Thyroid gland (tissue), 4 donors: ENCODE results near the gene TEX38. TPM values are rescaled to one million over a fixed set of nuclear protein-coding genes. Genes with fewer than 3 reads are reported as not detected.

ENCODE experiments used
- DNase-seq, 2 donors: peaks; one replicate each; pipeline ENCODE4 v3.0.0-alpha.2; 2019
- H3K27ac ChIP-seq, 3 donors: fragments of 200-600 bp; sonication (generic); 1 replicate in 2 of 3; 2 replicates in 1 of 3; pipeline ENCODE4 v1.5.1; 2016 to 2019; ENCODE audit warnings: mild to moderate bottlenecking in 1 of 3, moderate library complexity in 1 of 3
- H3K27me3 ChIP-seq: fragments of 200-600 bp; sonication (generic); one replicate; pipeline ENCODE4 v1.5.1; 2019
- H3K36me3 ChIP-seq, 2 donors: fragments of 200-600 bp; sonication (generic); one replicate each; pipeline ENCODE4 v1.5.1; 2016 to 2019
- H3K4me1 ChIP-seq, 2 donors: fragments of 200-600 bp; sonication (generic); one replicate each; pipeline ENCODE4 v1.5.1; 2017 to 2019
- H3K4me3 ChIP-seq, 3 donors: fragments of 200-600 bp; sonication (generic); replicated peaks in 1 of 3; 1 replicate in 2 of 3; 2 replicates in 1 of 3; pipeline ENCODE4 v1.5.1; 2016; ENCODE audit warnings: mild to moderate bottlenecking in 1 of 3
- H3K9me3 ChIP-seq: fragments of 200-600 bp; sonication (generic); one replicate; pipeline ENCODE4 v1.5.1; 2017
- POLR2A ChIP-seq, 2 donors: fragments of 450-650 bp; IDR thresholded peaks; one replicate each; pipeline ENCODE4 v1.6.1; 2017; ENCODE audit warnings: antibody characterized with exemption in 2 of 2, mild to moderate bottlenecking in 2 of 2, moderate library complexity in 1 of 2
- WGBS, 2 donors: methylation state at CpG; one replicate each; pipeline ENCODE4 v1.1.5; 2017; 5-methylcytosine and 5-hydroxymethylcytosine counted together
- intact Hi-C: fragments of 100-400 bp; cut with DNase I; formaldehyde crosslinking; loops from one replicate; pipeline ENCODE4 v1.15.1; 2023
- total RNA-seq, 4 donors: library from RNA; depleted of rRNA; stranded (reverse); fragments of >200 nt; gene quantifications; one replicate each; pipeline ENCODE4 v1.2.3, GENCODE V29; 2016
- TF ChIP-seq, protein P1 (sequence below), 6 experiments: fragments of 200-600 bp in 3 of 6; fragments of 450-650 bp in 3 of 6; sonication (generic) in 3 of 6; IDR thresholded peaks; one replicate each; pipeline ENCODE4 v1.5.1; 2016 to 2019; ENCODE audit warnings: antibody characterized with exemption in 6 of 6, mild to moderate bottlenecking in 2 of 6, inconsistent platforms in 1 of 6, moderate library complexity in 1 of 6

TEX38 gene
- total RNA-seq, 4 donors from 2014 or later = 2.1 TPM; not detected in 3

DNA sequence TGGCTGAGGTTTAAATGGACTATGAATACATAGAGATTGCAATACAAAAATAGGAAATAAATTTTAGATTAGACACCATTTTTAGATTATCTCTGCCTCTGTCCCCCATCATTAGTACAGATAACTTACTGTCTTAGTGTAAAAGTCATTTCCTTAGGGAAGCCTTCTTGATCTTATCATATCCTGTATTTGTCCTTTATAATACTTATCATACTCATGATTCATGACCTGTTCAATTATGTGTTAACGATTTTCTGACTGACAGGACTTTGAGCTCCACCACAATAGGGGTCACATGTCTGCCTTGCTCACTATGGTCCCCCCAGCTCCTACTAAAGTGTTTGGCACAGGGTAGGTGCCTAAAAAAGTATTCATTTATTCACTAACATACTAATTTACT, 14.6 kb downstream of the TEX38 start:
- TF ChIP-seq, protein P1, sequence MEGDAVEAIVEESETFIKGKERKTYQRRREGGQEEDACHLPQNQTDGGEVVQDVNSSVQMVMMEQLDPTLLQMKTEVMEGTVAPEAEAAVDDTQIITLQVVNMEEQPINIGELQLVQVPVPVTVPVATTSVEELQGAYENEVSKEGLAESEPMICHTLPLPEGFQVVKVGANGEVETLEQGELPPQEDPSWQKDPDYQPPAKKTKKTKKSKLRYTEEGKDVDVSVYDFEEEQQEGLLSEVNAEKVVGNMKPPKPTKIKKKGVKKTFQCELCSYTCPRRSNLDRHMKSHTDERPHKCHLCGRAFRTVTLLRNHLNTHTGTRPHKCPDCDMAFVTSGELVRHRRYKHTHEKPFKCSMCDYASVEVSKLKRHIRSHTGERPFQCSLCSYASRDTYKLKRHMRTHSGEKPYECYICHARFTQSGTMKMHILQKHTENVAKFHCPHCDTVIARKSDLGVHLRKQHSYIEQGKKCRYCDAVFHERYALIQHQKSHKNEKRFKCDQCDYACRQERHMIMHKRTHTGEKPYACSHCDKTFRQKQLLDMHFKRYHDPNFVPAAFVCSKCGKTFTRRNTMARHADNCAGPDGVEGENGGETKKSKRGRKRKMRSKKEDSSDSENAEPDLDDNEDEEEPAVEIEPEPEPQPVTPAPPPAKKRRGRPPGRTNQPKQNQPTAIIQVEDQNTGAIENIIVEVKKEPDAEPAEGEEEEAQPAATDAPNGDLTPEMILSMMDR (IDR thresholded peaks at IDR 0.05) = no peak
- no peak for TF ChIP-seq POLR2A (IDR thresholded peaks at IDR 0.05)
- H3K9me3 ChIP-seq = no peaks in the 10 kb centered on the region
- intact Hi-C loops = no loop called here
- 63 to 65% methylated on average over 1 of the region's 1 CpG for WGBS, 2 donors
- H3K36me3 ChIP-seq = peaks cover 43 to 50% of the 10 kb centered on the region in 2 donors
- no peaks in the 10 kb centered on the region for H3K27me3 ChIP-seq
- DNase-seq = no peak
- H3K4me3 ChIP-seq = no peak overlapping the region
- no peak overlapping the region for H3K27ac ChIP-seq
- H3K4me1 ChIP-seq = peaks cover 0 to 10% of the 10 kb centered on the region in 2 donors

DNA sequence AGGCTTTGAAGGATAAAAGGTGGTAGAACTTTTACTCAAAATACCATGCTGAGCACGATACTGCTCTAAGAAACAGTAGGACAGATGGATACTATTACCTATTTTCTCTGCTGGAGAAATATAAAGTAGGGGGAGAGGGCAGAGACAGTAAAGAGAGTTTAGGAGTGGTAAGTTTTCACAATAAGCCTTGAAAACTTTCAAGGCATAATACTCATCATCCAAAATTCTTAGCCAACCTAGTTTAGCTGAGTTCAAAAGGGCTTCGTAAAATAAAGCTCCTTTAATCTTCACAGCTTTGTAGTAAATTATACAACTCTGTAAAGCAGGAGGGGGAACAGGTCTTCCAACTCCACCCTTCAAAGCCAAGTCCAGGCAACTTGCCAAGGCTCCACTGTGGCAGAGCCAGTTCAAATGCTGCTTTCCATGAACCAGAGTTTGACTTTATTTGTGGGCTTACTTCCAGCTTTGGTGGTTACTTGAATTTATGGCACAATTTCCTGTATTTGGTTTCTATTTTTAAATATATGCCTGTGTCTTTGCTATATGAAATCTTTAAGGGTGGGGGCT, 15.5 kb downstream of the TEX38 start:
- DNase-seq = peak; percentile 89 to 93
- intact Hi-C loops = no loop called here

DNA sequence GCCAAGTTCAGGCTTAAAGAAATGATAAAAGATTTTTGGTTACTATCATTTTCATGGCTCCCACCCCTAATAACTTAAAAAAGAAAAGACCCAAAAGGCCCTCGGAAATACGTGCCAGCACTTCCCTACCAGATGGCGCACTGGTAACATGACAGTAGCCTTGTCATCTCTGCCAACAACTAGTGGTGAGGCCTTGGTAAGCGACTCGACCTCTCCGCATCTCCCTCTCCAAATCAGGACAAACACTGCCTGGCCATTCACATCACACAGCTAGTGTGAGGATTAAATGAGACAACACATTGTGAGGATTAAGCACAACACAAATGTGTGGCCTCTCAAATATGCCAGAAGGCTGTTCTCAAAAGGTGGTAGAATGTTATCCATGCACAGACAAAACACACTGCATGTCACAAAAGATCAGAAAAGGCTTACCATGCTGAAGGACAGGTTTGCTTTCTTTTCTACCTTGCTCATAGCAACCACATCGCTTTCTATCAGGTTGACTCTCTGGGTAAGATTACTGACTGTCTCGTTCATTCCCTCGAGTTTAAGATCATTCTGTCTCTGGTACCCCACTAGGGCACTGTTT, 16.4 kb downstream of the TEX38 start:
- H3K27me3 ChIP-seq = no peaks in the 10 kb centered on the region
- no peak for DNase-seq
- H3K4me3 ChIP-seq = no peak overlapping the region
- TF ChIP-seq, protein P1 (IDR thresholded peaks at IDR 0.05) = no peak
- TF ChIP-seq POLR2A (IDR thresholded peaks at IDR 0.05) = no peak
- intact Hi-C loops = no loop called here
- no peak overlapping the region for H3K27ac ChIP-seq
- peaks cover under 1 to 10% of the 10 kb centered on the region in 2 donors for H3K4me1 ChIP-seq
- no peaks in the 10 kb centered on the region for H3K9me3 ChIP-seq
- peaks cover 35 to 43% of the 10 kb centered on the region in 2 donors for H3K36me3 ChIP-seq
- 79 to 82% methylated on average over 9 of the region's 9 CpGs for WGBS, 2 donors

More for the DNA sequence above, 15.5 kb downstream of the TEX38 start:
- Histone ChIP-seq H3K4me1 (peaks cover 0 to 10% of the 10 kb centered on the region in 2 donors), H3K27ac (no peak overlapping the region), H3K27me3 (no peaks in the 10 kb centered on the region), H3K36me3 (peaks cover 43 to 47% of the 10 kb centered on the region in 2 donors), H3K9me3 (no peaks in the 10 kb centered on the region), H3K4me3 (no peak overlapping the region)
- TF ChIP-seq, protein P1 (IDR thresholded peaks at IDR 0.05) = no peak
- TF ChIP-seq POLR2A (IDR thresholded peaks at IDR 0.05) = no peak
- 47 to 59% methylated on average over 2 of the region's 2 CpGs for WGBS, 2 donors

DNA sequence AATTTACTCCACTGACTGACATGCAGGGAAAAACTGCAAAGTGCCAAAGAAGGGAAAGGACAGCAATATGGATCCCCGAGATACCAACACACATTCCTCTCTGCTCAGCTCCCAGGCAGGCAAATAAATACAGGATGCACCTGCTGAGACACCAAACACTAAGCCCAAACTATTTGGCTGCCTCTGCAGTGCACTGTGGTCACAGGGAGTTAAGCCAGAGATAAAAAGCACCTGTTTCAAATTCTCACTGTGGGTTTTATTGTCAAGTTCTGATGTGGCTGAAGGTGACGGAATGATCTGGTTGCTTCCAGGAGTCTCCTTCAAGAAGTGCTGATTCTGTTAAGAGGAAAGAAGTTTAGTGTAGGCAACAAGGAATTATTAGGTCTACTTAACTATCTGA, 17.7 kb downstream of the TEX38 start:
- no peak for TF ChIP-seq POLR2A (IDR thresholded peaks at IDR 0.05)
- TF ChIP-seq, protein P1 (IDR thresholded peaks at IDR 0.05) = no peak
- DNase-seq = peak in 1 of 2 donors; percentile 9
- Histone ChIP-seq H3K27ac (no peak overlapping the region), H3K36me3 (peaks cover 28 to 30% of the 10 kb centered on the region in 2 donors), H3K9me3 (no peaks in the 10 kb centered on the region), H3K4me3 (no peak overlapping the region), H3K4me1 (peaks cover 7 to 10% of the 10 kb centered on the region in 2 donors), H3K27me3 (no peaks in the 10 kb centered on the region)
- 79 to 81% methylated on average over 2 of the region's 2 CpGs for WGBS, 2 donors
- intact Hi-C loops = no loop called here

DNA sequence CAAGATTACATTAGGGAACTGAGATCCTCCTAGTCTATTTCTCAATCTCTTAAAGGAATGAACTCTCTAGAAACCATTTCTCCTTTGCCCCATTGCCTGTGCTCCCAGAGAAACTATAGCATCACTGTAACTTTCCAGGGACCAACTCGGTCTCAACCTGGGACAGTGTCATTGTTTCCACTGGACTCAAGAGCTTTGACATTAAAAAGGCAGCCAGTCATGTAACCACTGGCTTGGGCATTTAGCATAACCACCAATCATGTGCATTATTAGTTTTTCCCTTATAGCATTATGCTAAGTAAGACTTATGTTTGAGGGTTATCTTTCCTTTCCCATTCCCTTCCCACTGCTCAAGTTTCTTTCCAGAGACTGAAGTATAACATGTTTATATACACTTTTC, 18.2 kb downstream of the TEX38 start:
- TF ChIP-seq, protein P1 (IDR thresholded peaks at IDR 0.05) = no peak
- no peak for TF ChIP-seq POLR2A (IDR thresholded peaks at IDR 0.05)
- H3K27ac ChIP-seq = no peak overlapping the region
- H3K27me3 ChIP-seq = no peaks in the 10 kb centered on the region
- intact Hi-C loops = no loop called here
- peaks cover 7 to 10% of the 10 kb centered on the region in 2 donors for H3K4me1 ChIP-seq
- no peak for DNase-seq
- no peaks in the 10 kb centered on the region for H3K9me3 ChIP-seq
- peaks cover 23 to 25% of the 10 kb centered on the region in 2 donors for H3K36me3 ChIP-seq
- 82 to 91% methylated on average over 1 of the region's 1 CpG for WGBS, 2 donors
- H3K4me3 ChIP-seq = no peak overlapping the region
